Smooth muscle cell (in vitro differentiated cells): ENCODE results near the gene IL36G. TPM values are rescaled to one million over a fixed set of nuclear protein-coding genes. Genes with fewer than 3 reads are reported as not detected.

Source experiments
- DNase-seq: peaks from one replicate; lab custom pipeline; 2025; ENCODE audit not compliant: unreplicated experiment; lab: John Stamatoyannopoulos, UW
- H2AFZ ChIP-seq: fragments of 200-600 bp; sonication (generic); 2 replicates; pipeline ENCODE4 v1.6.0; 2016; ENCODE audit warnings: antibody characterized with exemption, low read depth, mild to moderate bottlenecking
- H3F3A ChIP-seq: fragments of 200-600 bp; sonication (generic); 2 replicates; pipeline ENCODE4 v1.6.0; 2017; ENCODE audit warnings: antibody characterized with exemption, low read depth
- H3K27ac ChIP-seq: fragments of 200-600 bp; sonication (generic); 2 replicates; pipeline ENCODE4 v1.5.1; 2016; ENCODE audit warnings: low read depth, mild to moderate bottlenecking
- H3K27me3 ChIP-seq: fragments of 200-600 bp; sonication (generic); 2 replicates; pipeline ENCODE4 v1.6.1; 2016; ENCODE audit warnings: low read depth, mild to moderate bottlenecking
- H3K36me3 ChIP-seq: fragments of 200-600 bp; sonication (generic); 2 replicates; pipeline ENCODE4 v1.5.1; 2016; ENCODE audit warnings: low read depth
- H3K4me1 ChIP-seq: fragments of 200-600 bp; sonication (generic); 2 replicates; pipeline ENCODE4 v1.5.1; 2016; ENCODE audit warnings: low read depth
- H3K4me2 ChIP-seq: fragments of 200-600 bp; sonication (generic); 2 replicates; pipeline ENCODE4 v1.6.0; 2016; ENCODE audit warnings: mild to moderate bottlenecking
- H3K4me3 ChIP-seq: fragments of 200-600 bp; sonication (generic); 2 replicates; pipeline ENCODE4 v1.5.1; 2016; ENCODE audit warnings: mild to moderate bottlenecking
- H3K79me2 ChIP-seq: fragments of 200-600 bp; sonication (generic); 2 replicates; pipeline ENCODE4 v1.6.0; 2016; ENCODE audit warnings: low read depth, mild to moderate bottlenecking
- H3K9ac ChIP-seq: fragments of 200-600 bp; sonication (generic); 2 replicates; pipeline ENCODE4 v1.6.0; 2016; ENCODE audit warnings: low read depth
- H3K9me3 ChIP-seq: fragments of 200-600 bp; sonication (generic); replicated peaks from 2 replicates; pipeline ENCODE4 v1.5.1; 2016; ENCODE audit warnings: low read depth
- H4K20me1 ChIP-seq: fragments of 200-600 bp; sonication (generic); 2 replicates; pipeline ENCODE4 v1.6.0; 2016; ENCODE audit warnings: low read depth
- WGBS: methylation state at CpG from one replicate; pipeline ENCODE4 v1.1.7; 2016; ENCODE audit warnings: low lambda C conversion rate; 5-methylcytosine and 5-hydroxymethylcytosine counted together
- polyA plus RNA-seq: library from polyadenylated mRNA; unstranded; fragments of >200 nt; fragmentation: Nextera tagmentation; extraction: Ambion mirVana; gene quantifications from 2 replicates; pipeline ENCODE4 v1.2.1, GENCODE V29; 2016
- total RNA-seq: library from RNA; depleted of rRNA; stranded (reverse); fragments of >200 nt; gene quantifications from 2 replicates; pipeline ENCODE4 v1.2.3, GENCODE V29; 2014
- TF ChIP-seq, protein P1 (sequence below): fragments of 200-600 bp; sonication (generic); IDR thresholded peaks from 2 replicates; pipeline ENCODE4 v1.5.1; 2017; ENCODE audit warnings: borderline replicate concordance, mild to moderate bottlenecking, antibody characterized with exemption; ENCODE audit not compliant: insufficient read depth, poor library complexity, severe bottlenecking

The IL36G gene
- total and polyA plus RNA-seq, 2 experiments from 2014 or later = 0.22 to 1.1 TPM

- Histone ChIP-seq H3K4me2 (no peak overlapping the region), H3K4me1 (no peaks in the 10 kb centered on the region), H2AFZ (no peak overlapping the region), H3F3A (no peaks in the 10 kb centered on the region), H3K27ac (no peak overlapping the region), H3K9me3 (no peaks in the 10 kb centered on the region), H3K36me3 (no peaks in the 10 kb centered on the region), H4K20me1 (no peaks in the 10 kb centered on the region), H3K79me2 (no peaks in the 10 kb centered on the region), H3K9ac (no peak overlapping the region), H3K27me3 (no peaks in the 10 kb centered on the region), H3K4me3 (no peak overlapping the region)
- TF ChIP-seq, protein P1, sequence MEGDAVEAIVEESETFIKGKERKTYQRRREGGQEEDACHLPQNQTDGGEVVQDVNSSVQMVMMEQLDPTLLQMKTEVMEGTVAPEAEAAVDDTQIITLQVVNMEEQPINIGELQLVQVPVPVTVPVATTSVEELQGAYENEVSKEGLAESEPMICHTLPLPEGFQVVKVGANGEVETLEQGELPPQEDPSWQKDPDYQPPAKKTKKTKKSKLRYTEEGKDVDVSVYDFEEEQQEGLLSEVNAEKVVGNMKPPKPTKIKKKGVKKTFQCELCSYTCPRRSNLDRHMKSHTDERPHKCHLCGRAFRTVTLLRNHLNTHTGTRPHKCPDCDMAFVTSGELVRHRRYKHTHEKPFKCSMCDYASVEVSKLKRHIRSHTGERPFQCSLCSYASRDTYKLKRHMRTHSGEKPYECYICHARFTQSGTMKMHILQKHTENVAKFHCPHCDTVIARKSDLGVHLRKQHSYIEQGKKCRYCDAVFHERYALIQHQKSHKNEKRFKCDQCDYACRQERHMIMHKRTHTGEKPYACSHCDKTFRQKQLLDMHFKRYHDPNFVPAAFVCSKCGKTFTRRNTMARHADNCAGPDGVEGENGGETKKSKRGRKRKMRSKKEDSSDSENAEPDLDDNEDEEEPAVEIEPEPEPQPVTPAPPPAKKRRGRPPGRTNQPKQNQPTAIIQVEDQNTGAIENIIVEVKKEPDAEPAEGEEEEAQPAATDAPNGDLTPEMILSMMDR = no peak
- 61% methylated on average over 2 of the region's 2 CpGs for WGBS
- no peak for DNase-seq
These were observed 24.9 kb downstream of the IL36G start for GRCh38 chr2:113002677-113003076.

- no peak within 1 kb of the TSS for H3K4me2 ChIP-seq
- no peaks in the 10 kb centered on the region for H3F3A ChIP-seq
- no peak within 1 kb of the TSS for H2AFZ ChIP-seq
- H3K4me3 ChIP-seq = no peak within 1 kb of the TSS
- 87% methylated on average over 3 of the region's 3 CpGs for WGBS
- H3K27me3 ChIP-seq = no peaks in the 10 kb centered on the region
- no peaks in the 10 kb centered on the region for H3K36me3 ChIP-seq
- TF ChIP-seq, protein P1 = no peak
- H3K27ac ChIP-seq = no peak within 1 kb of the TSS
- H3K9ac ChIP-seq = no peak within 1 kb of the TSS
- no peaks in the 10 kb centered on the region for H3K4me1 ChIP-seq
- DNase-seq = no peak
- no peaks in the 10 kb centered on the region for H3K9me3 ChIP-seq
- H4K20me1 ChIP-seq = no peaks in the 10 kb centered on the region
- H3K79me2 ChIP-seq = no peaks in the 10 kb centered on the region
These were observed 27.3 kb downstream of the IL36G start, which contains the start of gene IL36A for GRCh38 chr2:113005030-113005509. TSS of gene IL36A (plus strand) at chr2:113005459. CDS start at chr2:113005872, 413 bp downstream.

- no peak overlapping the region for H3K27ac ChIP-seq
- H3K79me2 ChIP-seq = no peaks in the 10 kb centered on the region
- TF ChIP-seq, protein P1 = no peak
- H2AFZ ChIP-seq = no peak overlapping the region
- no peaks in the 10 kb centered on the region for H3K36me3 ChIP-seq
- WGBS = 96% methylated on average over 1 of the region's 1 CpG
- no peaks in the 10 kb centered on the region for H4K20me1 ChIP-seq
- no peaks in the 10 kb centered on the region for H3F3A ChIP-seq
- no peak overlapping the region for H3K4me3 ChIP-seq
- H3K9me3 ChIP-seq = no peaks in the 10 kb centered on the region
- no peak for DNase-seq
- no peak overlapping the region for H3K4me2 ChIP-seq
- H3K9ac ChIP-seq = no peak overlapping the region
- H3K4me1 ChIP-seq = no peaks in the 10 kb centered on the region
- H3K27me3 ChIP-seq = no peaks in the 10 kb centered on the region
These were observed 29.4 kb downstream of the IL36G start for GRCh38 chr2:113007250-113007649.

DNA sequence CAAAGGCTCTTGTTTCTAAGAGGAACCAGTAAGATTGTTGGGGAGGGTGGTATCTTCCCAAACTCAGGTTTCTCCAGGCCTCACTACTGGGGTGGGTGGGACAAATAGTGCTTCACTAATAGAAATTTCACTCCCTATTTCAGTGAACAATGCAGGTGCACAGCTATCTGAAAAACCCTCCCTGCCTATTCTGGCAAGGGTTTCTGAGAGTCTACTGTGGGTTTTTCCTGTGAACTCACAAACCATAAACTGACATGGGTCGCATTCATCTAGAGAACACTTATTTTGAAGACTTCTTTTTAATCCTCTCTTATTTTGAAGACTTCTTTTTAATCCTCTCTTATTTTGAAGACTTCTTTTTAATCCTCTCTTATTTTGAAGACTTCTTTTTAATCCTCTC lies 31.8 kb downstream of the IL36G start:
- no peak for DNase-seq
- no peaks in the 10 kb centered on the region for H3K36me3 ChIP-seq
- TF ChIP-seq, protein P1 = no peak
- no peak overlapping the region for H2AFZ ChIP-seq
- 55% methylated on average over 1 of the region's 1 CpG for WGBS
- H4K20me1 ChIP-seq = no peaks in the 10 kb centered on the region
- no peak overlapping the region for H3K9ac ChIP-seq
- no peaks in the 10 kb centered on the region for H3K4me1 ChIP-seq
- no peak overlapping the region for H3K4me3 ChIP-seq
- H3K9me3 ChIP-seq = no peaks in the 10 kb centered on the region
- no peaks in the 10 kb centered on the region for H3K79me2 ChIP-seq
- no peaks in the 10 kb centered on the region for H3F3A ChIP-seq
- no peak overlapping the region for H3K27ac ChIP-seq
- H3K27me3 ChIP-seq = no peaks in the 10 kb centered on the region
- no peak overlapping the region for H3K4me2 ChIP-seq
